ENCODE data around the gene FBXO31. TPM values are rescaled to one million over a fixed set of nuclear protein-coding genes. Genes with fewer than 3 reads are reported as not detected.

Gene FBXO31
- total and polyA plus RNA-seq, 2 of the 13 experiments (the other 11 are each of a cell fraction or from before 2014, with no cell fraction given) = 92.4 to 101 TPM

- TF ChIP-seq ZFY (CRISPR knock-in tag; IDR thresholded peaks at IDR 0.05) = peak; percentile 86
- no peak for TF ChIP-seq ZNF224 (CRISPR knock-in tag; IDR thresholded peaks at IDR 0.05)
- peak; percentile 54; the same call in 1 of the 2 replicates for TF ChIP-seq MED1 (CRISPR knock-in tag; IDR thresholded peaks at IDR 0.05)
- TF ChIP-seq, protein P1, sequence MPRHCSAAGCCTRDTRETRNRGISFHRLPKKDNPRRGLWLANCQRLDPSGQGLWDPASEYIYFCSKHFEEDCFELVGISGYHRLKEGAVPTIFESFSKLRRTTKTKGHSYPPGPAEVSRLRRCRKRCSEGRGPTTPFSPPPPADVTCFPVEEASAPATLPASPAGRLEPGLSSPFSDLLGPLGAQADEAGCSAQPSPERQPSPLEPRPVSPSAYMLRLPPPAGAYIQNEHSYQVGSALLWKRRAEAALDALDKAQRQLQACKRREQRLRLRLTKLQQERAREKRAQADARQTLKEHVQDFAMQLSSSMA (CRISPR knock-in tag; IDR thresholded peaks at IDR 0.05) = no peak
- no peak for TF ChIP-seq RAD51 (IDR thresholded peaks at IDR 0.05; ENCODE audit: borderline replicate concordance)
- TF ChIP-seq TRIM22 (IDR thresholded peaks at IDR 0.05) = no peak
- TF ChIP-seq, protein P2, sequence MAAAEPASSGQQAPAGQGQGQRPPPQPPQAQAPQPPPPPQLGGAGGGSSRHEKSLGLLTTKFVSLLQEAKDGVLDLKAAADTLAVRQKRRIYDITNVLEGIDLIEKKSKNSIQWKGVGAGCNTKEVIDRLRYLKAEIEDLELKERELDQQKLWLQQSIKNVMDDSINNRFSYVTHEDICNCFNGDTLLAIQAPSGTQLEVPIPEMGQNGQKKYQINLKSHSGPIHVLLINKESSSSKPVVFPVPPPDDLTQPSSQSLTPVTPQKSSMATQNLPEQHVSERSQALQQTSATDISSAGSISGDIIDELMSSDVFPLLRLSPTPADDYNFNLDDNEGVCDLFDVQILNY (CRISPR knock-in tag; conservative IDR thresholded peaks at IDR 0.05) = peak; percentile 58; the same call in 1 of the 2 replicates
- TF ChIP-seq SPEN (CRISPR knock-in tag; IDR thresholded peaks at IDR 0.05; ENCODE audit: low read depth) = no peak; the same call in 1 of the 2 replicates
- no peak; the same call in 1 of the 2 replicates for TF ChIP-seq TIGD3 (CRISPR knock-in tag; IDR thresholded peaks at IDR 0.05; ENCODE audit: borderline replicate concordance)
- TF ChIP-seq ZIK1 (CRISPR knock-in tag; IDR thresholded peaks at IDR 0.05; ENCODE audit: borderline replicate concordance, low read depth) = no peak
- TF ChIP-seq HIVEP1 (CRISPR knock-in tag; IDR thresholded peaks at IDR 0.05) = no peak
- TF ChIP-seq ZNF292 (CRISPR knock-in tag; IDR thresholded peaks at IDR 0.05; ENCODE audit: borderline replicate concordance, low read depth) = no peak
- TF ChIP-seq POLR2G (IDR thresholded peaks at IDR 0.05; ENCODE audit: low read depth, low read length) = peak; percentile 85
- TF ChIP-seq ZNF644 (CRISPR knock-in tag; IDR thresholded peaks at IDR 0.05; ENCODE audit: low read depth) = no peak
Measured at GRCh38 chr16:87384162-87384874, 742 bp upstream of the FBXO31 start (continued).

Data from HepG2 (cell line).